OCI-LY3 (cell line): ENCODE measurements around the gene TIMM21.

Experiments used
- H2AFZ ChIP-seq: fragments of 200-600, 300-600 bp; shearing (Covaris generic); 2 replicates; pipeline ENCODE4 v1.6.0; 2014; ENCODE audit warnings: antibody characterized with exemption, low read depth, low read length
- H3K27ac ChIP-seq: fragments of 200-600, 300-600 bp; sonication (generic); 2 replicates; pipeline ENCODE4 v1.5.1; 2014; ENCODE audit warnings: mild to moderate bottlenecking, low read length, moderate library complexity, mixed read lengths
- H3K27me3 ChIP-seq: fragments of 200-600, 300-600 bp; sonication (generic); 2 replicates; pipeline ENCODE4 v1.6.1; 2014; ENCODE audit warnings: low read depth, low read length, mixed read lengths
- H3K36me3 ChIP-seq: fragments of 200-600, 300-600 bp; sonication (generic); replicated peaks from 2 replicates; pipeline ENCODE3; 2014; ENCODE audit warnings: low read depth, low read length, mixed read lengths
- H3K4me1 ChIP-seq: fragments of 300-600, 200-600 bp; sonication (generic); 2 replicates; pipeline ENCODE4 v1.6.1; 2014; ENCODE audit warnings: low read length, mixed read lengths
- H3K4me2 ChIP-seq: fragments of 200-600, 300-600 bp; sonication (generic); 2 replicates; pipeline ENCODE4 v1.6.1; 2014; ENCODE audit warnings: low read length, mixed read lengths
- H3K4me3 ChIP-seq: fragments of 300-600, 200-600 bp; sonication (generic); 2 replicates; pipeline ENCODE4 v1.5.1; 2014; ENCODE audit warnings: antibody characterized with exemption, mild to moderate bottlenecking, low read length, moderate library complexity
- H3K79me2 ChIP-seq: fragments of 300-600, 200-600 bp; shearing (Covaris generic); 2 replicates; pipeline ENCODE4 v1.6.1; 2014; ENCODE audit warnings: mild to moderate bottlenecking, low read length, mixed read lengths
- H3K9ac ChIP-seq: fragments of 300-600, 200-600 bp; shearing (Covaris generic); 2 replicates; pipeline ENCODE4 v1.6.0; 2014; ENCODE audit warnings: mild to moderate bottlenecking, low read length, moderate library complexity
- H3K9me3 ChIP-seq: fragments of 200-600, 300-600 bp; shearing (Covaris generic); 2 replicates; pipeline ENCODE4 v1.6.1; 2014; ENCODE audit warnings: low read length, mixed read lengths; ENCODE audit not compliant: insufficient read depth
- H4K20me1 ChIP-seq: fragments of 200-600, 300-600 bp; sonication (generic); 2 replicates; pipeline ENCODE4 v1.6.1; 2016; ENCODE audit warnings: low read length, mixed read lengths; ENCODE audit not compliant: insufficient read depth
- EZH2phosphoT487 ChIP-seq: fragments of 200-600 bp; shearing (Covaris generic); IDR thresholded peaks from 2 replicates; pipeline ENCODE4 v1.6.1; 2018; ENCODE audit warnings: antibody characterized with exemption, mixed run types, low read depth
- TF ChIP-seq, protein P1 (sequence below): fragments of 200-600, 300-600 bp; sonication (generic); IDR thresholded peaks from 2 replicates; pipeline ENCODE4 v1.5.1; 2014; ENCODE audit warnings: antibody characterized with exemption, low read length, low read depth

TIMM21 gene

DNA sequence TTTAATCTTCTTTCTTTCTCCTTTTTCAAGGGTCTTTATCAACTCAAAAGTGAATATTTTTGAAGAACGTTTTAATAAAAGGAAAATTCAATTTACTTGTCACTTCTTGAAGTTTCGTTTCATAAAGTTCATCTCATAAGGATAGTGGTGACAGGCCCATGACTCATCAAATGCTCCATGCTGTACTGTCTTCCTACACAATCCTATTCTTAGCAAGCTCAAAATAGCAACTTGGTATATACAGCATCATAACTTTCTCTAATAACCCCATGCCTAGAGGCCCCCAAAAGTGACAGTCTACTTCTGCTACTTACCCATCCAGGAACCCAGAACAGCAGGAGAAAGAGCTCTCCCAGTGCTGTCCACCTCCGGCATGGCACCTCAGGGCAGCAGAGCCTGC is 8.4 kb upstream of the TIMM21 start:
- Histone ChIP-seq H3K79me2 (no peaks in the 10 kb centered on the region), H3K9me3 (no peaks in the 10 kb centered on the region), H3K4me1 (no peaks in the 10 kb centered on the region), H3K36me3 (no peaks in the 10 kb centered on the region), H3K4me3 (no peak overlapping the region), H3K27ac (no peak overlapping the region), H4K20me1 (no peaks in the 10 kb centered on the region), H3K4me2 (no peak overlapping the region), H2AFZ (no peak overlapping the region), H3K27me3 (no peaks in the 10 kb centered on the region), H3K9ac (no peak overlapping the region)
- TF ChIP-seq, protein P1, sequence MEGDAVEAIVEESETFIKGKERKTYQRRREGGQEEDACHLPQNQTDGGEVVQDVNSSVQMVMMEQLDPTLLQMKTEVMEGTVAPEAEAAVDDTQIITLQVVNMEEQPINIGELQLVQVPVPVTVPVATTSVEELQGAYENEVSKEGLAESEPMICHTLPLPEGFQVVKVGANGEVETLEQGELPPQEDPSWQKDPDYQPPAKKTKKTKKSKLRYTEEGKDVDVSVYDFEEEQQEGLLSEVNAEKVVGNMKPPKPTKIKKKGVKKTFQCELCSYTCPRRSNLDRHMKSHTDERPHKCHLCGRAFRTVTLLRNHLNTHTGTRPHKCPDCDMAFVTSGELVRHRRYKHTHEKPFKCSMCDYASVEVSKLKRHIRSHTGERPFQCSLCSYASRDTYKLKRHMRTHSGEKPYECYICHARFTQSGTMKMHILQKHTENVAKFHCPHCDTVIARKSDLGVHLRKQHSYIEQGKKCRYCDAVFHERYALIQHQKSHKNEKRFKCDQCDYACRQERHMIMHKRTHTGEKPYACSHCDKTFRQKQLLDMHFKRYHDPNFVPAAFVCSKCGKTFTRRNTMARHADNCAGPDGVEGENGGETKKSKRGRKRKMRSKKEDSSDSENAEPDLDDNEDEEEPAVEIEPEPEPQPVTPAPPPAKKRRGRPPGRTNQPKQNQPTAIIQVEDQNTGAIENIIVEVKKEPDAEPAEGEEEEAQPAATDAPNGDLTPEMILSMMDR: no peak
- no peak for TF ChIP-seq EZH2phosphoT487

DNA sequence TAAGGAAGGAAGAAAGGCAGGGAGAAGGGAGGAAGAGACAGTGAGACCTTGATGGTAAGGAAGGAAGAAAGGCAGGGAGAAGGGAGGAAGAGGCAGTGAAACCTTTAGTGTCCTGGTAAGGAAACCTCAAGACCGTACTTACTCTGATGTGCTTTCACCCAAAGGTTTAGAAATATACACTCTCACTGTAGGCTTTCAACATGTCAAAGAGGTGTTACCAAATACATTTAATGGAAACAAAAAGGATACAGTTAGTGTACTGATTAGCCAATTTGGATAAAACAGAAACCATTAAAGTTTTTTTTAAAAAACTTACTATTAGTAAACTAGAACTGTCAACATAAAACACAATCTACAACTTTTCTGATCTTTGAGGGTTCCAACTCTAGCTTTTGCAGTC is 7.7 kb upstream of the TIMM21 start:
- no peaks in the 10 kb centered on the region for H3K27me3 ChIP-seq
- H3K4me2 ChIP-seq: no peak overlapping the region
- no peaks in the 10 kb centered on the region for H3K79me2 ChIP-seq
- no peaks in the 10 kb centered on the region for H3K4me1 ChIP-seq
- H3K27ac ChIP-seq: no peak overlapping the region
- H3K9ac ChIP-seq: no peak overlapping the region
- TF ChIP-seq, protein P1: no peak
- TF ChIP-seq EZH2phosphoT487: no peak
- H3K9me3 ChIP-seq: no peaks in the 10 kb centered on the region
- H3K36me3 ChIP-seq: no peaks in the 10 kb centered on the region
- no peak overlapping the region for H3K4me3 ChIP-seq
- H2AFZ ChIP-seq: no peak overlapping the region
- H4K20me1 ChIP-seq: no peaks in the 10 kb centered on the region

- Histone ChIP-seq H2AFZ (no peak overlapping the region), H3K9me3 (no peaks in the 10 kb centered on the region), H3K27me3 (no peaks in the 10 kb centered on the region), H3K36me3 (no peaks in the 10 kb centered on the region), H3K9ac (no peak overlapping the region), H3K4me3 (no peak overlapping the region), H3K79me2 (no peaks in the 10 kb centered on the region), H3K4me2 (no peak overlapping the region), H4K20me1 (no peaks in the 10 kb centered on the region), H3K27ac (no peak overlapping the region), H3K4me1 (peaks cover under 1% of the 10 kb centered on the region)
- no peak for TF ChIP-seq EZH2phosphoT487
- TF ChIP-seq, protein P1: no peak
These were observed 6.7 kb upstream of the TIMM21 start for GRCh38 chr18:74141667-74142066.

DNA sequence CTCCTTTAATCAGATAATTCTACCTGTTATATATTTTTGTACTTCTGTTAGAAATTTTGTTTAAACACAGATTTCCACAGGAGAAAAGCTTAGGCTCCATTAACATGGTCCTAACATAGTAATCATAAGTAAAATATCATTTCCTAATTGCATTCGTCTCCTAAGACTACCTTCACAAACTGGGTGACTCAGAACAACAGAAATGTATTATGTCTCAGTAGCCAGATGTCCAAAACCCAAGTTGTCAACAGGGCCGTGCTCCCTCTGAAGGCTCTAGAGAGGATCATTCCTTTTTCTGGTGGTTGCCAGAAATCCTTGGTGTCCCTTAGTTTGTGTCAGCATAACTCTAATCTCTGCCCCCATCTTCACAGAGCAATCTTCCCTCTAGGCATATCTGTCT is 6.1 kb upstream of the TIMM21 start:
- H3K4me1 ChIP-seq: peaks cover 4% of the 10 kb centered on the region
- H3K27ac ChIP-seq: no peak overlapping the region
- no peak overlapping the region for H3K4me3 ChIP-seq
- no peak overlapping the region for H3K9ac ChIP-seq
- H3K79me2 ChIP-seq: no peaks in the 10 kb centered on the region
- no peak overlapping the region for H2AFZ ChIP-seq
- no peak overlapping the region for H3K4me2 ChIP-seq
- no peaks in the 10 kb centered on the region for H3K36me3 ChIP-seq
- H3K27me3 ChIP-seq: no peaks in the 10 kb centered on the region
- H4K20me1 ChIP-seq: no peaks in the 10 kb centered on the region
- no peaks in the 10 kb centered on the region for H3K9me3 ChIP-seq
- TF ChIP-seq, protein P1: no peak
- no peak for TF ChIP-seq EZH2phosphoT487
